ENCODE measurements around the gene CLEC16A.

Gene CLEC16A

DNA sequence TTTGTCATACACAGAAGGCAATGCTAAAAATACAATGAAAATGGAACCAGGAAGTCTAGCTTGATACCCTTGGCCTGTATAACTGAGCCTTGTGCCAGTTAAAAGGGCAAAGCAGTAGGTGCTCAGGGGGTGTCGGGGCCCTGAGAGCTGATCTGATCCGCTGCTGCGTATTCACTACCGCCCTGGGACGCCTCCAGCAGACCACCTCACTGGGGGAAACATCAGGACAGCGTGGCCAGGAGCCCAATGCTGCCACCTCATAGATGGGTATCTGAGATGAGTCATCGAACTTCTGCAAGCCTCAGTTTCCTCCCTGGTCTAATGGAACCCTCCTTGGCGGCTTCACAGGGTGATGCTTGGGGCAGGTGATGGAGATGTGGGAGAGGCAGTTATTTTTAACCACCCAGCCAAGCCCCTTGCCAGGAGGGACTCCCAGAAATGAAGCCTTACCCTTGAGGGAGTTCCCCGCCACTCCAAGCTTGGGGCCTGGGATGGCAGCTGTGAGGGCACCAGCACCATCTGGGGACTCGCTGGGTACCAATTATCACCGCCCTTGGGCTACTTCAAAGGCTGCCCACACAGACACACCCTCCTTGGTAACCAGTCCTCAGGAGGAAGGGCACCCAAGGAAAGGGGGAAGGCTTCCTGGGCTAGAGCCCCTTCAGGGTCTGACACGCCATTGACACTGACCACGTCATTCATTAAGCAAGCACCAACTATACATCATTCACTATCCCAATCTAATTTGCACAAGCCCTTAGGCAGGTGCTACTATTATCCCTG is 9.8 kb upstream of the CLEC16A start:
- peaks cover 37 to 66% of the 10 kb centered on the region in 2 donors for H3K4me1 ChIP-seq (ENCODE audit: control insufficient read depth in 1 of 2, insufficient read depth in 2 of 2, low read length in 2 of 2)
- no peaks in the 10 kb centered on the region for H3K27me3 ChIP-seq (ENCODE audit: low read depth, low read length)
- H3K36me3 ChIP-seq (ENCODE audit: control insufficient read depth in 1 of 2, insufficient read depth in 2 of 2, low read length in 2 of 2): peaks cover 10 to 20% of the 10 kb centered on the region in 2 donors
- no peak overlapping the region for H3K4me3 ChIP-seq (ENCODE audit: low read depth in 1 of 2, low read length in 2 of 2)
- no peak overlapping the region for H3K27ac ChIP-seq (ENCODE audit: low read length)
- no peaks in the 10 kb centered on the region for H3K9me3 ChIP-seq (ENCODE audit: control insufficient read depth in 1 of 2, low read length in 2 of 2)

DNA sequence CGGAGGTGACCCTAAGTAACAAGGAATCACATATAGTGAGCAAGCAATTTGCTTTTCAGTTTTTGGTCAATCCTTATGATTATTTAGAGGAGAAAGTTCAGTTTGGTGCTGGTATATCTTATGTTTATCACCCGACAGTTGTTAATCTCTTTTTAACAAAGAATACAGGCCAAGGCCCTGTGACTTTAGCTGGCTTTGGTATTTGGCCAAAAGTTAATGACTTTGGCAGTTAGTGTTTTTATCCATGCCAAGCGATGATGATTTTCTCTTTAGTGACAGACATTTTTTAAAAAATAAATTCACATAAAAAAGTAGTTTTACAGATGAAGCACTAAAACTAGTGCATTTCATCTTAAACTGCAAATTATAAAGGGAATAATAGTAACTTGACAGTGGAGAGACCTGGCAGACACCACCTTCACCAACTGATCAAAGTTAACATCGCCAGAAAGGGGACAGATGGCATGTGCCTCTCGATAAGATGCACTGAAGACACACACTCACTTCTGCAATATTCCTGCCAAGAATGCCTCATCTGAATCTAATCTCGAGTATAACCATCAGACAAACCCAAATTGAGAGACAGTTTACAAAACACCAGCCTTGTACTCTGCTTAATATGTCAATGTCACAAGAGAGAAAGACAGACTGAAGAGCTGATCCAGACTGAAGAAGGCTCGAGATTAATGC is 9.0 kb upstream of the CLEC16A start:
- H3K4me1 ChIP-seq (ENCODE audit: control insufficient read depth in 1 of 2, insufficient read depth in 2 of 2, low read length in 2 of 2): peaks cover 45 to 67% of the 10 kb centered on the region in 2 donors
- H3K27ac ChIP-seq (ENCODE audit: low read length): no peak overlapping the region
- no peak overlapping the region for H3K4me3 ChIP-seq (ENCODE audit: low read depth in 1 of 2, low read length in 2 of 2)
- no peaks in the 10 kb centered on the region for H3K9me3 ChIP-seq (ENCODE audit: control insufficient read depth in 1 of 2, low read length in 2 of 2)
- no peaks in the 10 kb centered on the region for H3K27me3 ChIP-seq (ENCODE audit: low read depth, low read length)
- H3K36me3 ChIP-seq (ENCODE audit: control insufficient read depth in 1 of 2, insufficient read depth in 2 of 2, low read length in 2 of 2): peaks cover 10 to 20% of the 10 kb centered on the region in 2 donors

DNA sequence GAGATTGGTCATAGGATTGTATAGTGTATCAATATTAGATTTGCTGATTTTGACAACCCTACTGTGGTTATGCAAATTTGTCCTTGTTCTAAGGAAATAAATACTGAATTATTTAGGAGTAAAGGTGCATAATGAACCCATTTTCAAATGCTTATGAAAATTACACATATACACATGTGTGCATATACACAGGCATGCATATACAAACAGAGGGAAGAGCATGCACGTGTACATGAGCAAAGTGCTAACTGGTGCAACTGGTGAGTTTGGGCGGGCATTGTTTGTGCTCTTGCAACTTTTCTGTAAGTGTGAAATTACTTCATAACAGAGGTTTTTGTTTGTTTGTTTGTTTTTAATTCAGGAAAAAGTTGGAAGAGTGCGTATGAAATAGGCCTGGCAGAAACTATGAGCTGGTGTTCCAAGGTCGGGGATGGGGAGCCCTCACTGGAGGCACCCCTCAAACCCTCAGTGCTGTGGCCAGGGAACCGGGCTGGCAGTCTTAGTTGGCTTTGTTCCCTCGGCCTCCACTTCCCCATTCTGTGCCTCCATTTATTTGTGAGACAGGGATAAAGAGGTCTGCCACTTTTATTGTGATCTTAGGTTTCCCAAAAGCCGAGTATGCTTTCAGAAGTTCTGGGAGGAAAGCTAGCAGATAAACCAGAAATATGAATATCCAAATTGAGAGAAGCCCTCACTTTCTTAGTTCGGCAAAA is 7.9 kb upstream of the CLEC16A start:
- H3K36me3 ChIP-seq (ENCODE audit: control insufficient read depth in 1 of 2, insufficient read depth in 2 of 2, low read length in 2 of 2): peaks cover 10 to 12% of the 10 kb centered on the region in 2 donors
- no peaks in the 10 kb centered on the region for H3K9me3 ChIP-seq (ENCODE audit: control insufficient read depth in 1 of 2, low read length in 2 of 2)
- no peak overlapping the region for H3K27ac ChIP-seq (ENCODE audit: low read length)
- H3K4me3 ChIP-seq (ENCODE audit: low read depth in 1 of 2, low read length in 2 of 2): no peak overlapping the region
- peaks cover 49 to 76% of the 10 kb centered on the region in 2 donors for H3K4me1 ChIP-seq (ENCODE audit: control insufficient read depth in 1 of 2, insufficient read depth in 2 of 2, low read length in 2 of 2)
- no peaks in the 10 kb centered on the region for H3K27me3 ChIP-seq (ENCODE audit: low read depth, low read length)

DNA sequence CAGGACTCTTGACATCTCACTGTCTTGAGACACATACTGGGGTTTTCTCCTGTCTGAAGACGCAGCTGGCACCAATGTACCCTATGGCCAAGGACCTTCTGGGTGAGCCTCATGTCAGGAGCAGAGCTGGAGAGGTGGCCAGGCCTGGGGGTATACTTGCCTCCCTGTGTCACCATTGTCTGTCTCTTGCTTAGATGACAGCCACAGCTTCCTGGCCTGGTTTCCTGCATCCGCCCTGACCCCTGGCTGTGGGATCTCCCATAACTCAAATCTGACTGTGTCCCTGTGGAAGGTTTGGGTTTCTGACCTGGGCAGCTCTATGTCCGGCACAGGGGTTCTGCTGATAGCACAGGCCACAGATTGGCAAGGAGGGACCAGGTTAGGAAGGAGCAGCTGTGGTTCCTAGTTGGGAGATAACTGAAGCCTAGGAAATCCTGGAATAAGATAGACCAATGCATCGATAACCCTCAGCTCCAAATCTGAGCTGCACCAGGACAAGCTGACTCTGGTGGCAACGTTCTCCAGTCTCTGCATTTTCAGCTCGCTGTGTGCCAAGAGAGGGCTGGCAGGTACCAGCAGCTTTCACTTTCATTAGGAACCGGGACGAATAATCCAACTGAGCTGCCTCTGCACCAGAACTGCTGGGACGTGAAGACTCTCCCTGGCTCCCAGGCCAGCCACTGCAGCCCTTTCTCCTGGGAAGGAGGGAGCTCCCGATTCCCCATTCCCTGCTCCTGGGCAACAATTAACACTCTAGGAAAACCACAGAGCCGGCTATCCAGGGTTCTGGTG is 7.1 kb upstream of the CLEC16A start:
- Histone ChIP-seq H3K27ac (ENCODE audit: low read length) (no peak overlapping the region), H3K4me1 (ENCODE audit: control insufficient read depth in 1 of 2, insufficient read depth in 2 of 2, low read length in 2 of 2) (peaks cover 49 to 76% of the 10 kb centered on the region in 2 donors), H3K27me3 (ENCODE audit: low read depth, low read length) (no peaks in the 10 kb centered on the region)

DNA sequence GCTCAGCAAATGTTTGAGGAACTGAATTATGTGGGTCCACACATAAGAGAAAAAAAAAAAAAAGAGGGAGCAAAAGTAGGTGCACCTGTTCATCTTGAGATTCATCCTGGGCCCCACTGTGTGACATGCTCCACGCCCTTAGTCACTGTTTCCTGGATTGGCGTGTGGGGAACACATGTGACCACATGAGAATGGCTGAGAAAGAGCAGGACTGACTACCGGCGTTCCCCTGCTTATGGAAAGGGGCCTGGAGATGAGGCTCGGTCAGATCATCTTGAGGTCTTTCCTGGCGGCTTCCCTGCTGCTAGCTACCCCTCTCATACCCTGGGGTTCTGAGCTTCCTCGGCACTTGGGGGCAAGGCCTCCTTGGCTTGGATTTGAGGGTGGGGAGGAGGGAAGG is 6.0 kb upstream of the CLEC16A start:
- peak overlapping the region in 1 of 2 donors; percentile 7 for H3K4me3 ChIP-seq (ENCODE audit: low read depth in 1 of 2, low read length in 2 of 2)
- H3K36me3 ChIP-seq (ENCODE audit: control insufficient read depth in 1 of 2, insufficient read depth in 2 of 2, low read length in 2 of 2): peaks cover 4 to 6% of the 10 kb centered on the region in 2 donors
- peaks cover 55 to 75% of the 10 kb centered on the region in 2 donors for H3K4me1 ChIP-seq (ENCODE audit: control insufficient read depth in 1 of 2, insufficient read depth in 2 of 2, low read length in 2 of 2)
- H3K27ac ChIP-seq (ENCODE audit: low read length): peak overlapping the region; percentile 39
- no peaks in the 10 kb centered on the region for H3K9me3 ChIP-seq (ENCODE audit: control insufficient read depth in 1 of 2, low read length in 2 of 2)
- no peaks in the 10 kb centered on the region for H3K27me3 ChIP-seq (ENCODE audit: low read depth, low read length)

More for the DNA sequence above, 7.1 kb upstream of the CLEC16A start:
- Histone ChIP-seq H3K9me3 (ENCODE audit: control insufficient read depth in 1 of 2, low read length in 2 of 2) (no peaks in the 10 kb centered on the region), H3K4me3 (ENCODE audit: low read depth in 1 of 2, low read length in 2 of 2) (peak overlapping the region; percentile 7 to 49), H3K36me3 (ENCODE audit: control insufficient read depth in 1 of 2, insufficient read depth in 2 of 2, low read length in 2 of 2) (peaks cover 6 to 10% of the 10 kb centered on the region in 2 donors)

DNA sequence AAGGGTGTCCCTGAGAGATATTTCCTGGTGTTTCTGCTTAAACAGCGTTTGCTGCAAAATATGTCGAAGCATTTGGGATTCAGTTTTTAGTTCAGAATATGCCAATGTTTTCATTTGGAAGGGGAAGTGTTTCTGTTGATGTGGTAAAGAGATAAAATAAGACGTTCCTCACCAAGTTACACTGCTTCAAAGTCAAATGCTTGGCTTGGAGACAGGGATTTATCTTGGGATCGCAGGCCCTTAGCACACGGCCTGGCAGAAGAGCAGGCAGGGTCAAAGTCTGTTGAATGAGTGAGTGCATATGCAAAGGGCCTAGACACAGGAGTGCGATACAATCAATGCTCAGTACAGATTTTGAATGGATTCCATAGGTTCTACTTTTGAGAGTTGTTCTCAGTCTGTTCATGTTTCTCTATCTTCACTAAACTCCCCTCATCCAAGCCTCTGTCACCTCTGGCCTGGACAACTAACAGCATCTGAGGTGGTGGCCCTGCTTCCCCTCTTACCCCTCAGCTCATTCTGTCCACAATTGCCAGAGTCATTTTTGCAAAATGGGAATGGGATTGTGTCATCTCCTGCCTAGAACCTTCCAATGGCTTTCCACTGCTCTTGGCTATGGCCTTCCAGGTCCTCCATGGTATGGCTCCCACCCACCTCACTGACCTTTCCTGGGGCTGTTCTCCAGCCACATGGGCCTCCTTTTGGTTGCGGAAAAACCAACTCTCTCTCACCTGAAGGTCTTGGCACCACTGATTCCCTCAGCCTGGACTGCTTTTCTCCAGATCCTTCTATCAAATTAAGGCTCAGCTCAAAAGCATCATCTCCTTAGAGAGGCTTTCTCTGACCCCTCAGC is 5.3 kb upstream of the CLEC16A start:
- peak overlapping the region in 1 of 2 donors; percentile 23 for H3K4me3 ChIP-seq (ENCODE audit: low read depth in 1 of 2, low read length in 2 of 2)
- H3K4me1 ChIP-seq (ENCODE audit: control insufficient read depth in 1 of 2, insufficient read depth in 2 of 2, low read length in 2 of 2): peaks cover 55 to 78% of the 10 kb centered on the region in 2 donors

DNA sequence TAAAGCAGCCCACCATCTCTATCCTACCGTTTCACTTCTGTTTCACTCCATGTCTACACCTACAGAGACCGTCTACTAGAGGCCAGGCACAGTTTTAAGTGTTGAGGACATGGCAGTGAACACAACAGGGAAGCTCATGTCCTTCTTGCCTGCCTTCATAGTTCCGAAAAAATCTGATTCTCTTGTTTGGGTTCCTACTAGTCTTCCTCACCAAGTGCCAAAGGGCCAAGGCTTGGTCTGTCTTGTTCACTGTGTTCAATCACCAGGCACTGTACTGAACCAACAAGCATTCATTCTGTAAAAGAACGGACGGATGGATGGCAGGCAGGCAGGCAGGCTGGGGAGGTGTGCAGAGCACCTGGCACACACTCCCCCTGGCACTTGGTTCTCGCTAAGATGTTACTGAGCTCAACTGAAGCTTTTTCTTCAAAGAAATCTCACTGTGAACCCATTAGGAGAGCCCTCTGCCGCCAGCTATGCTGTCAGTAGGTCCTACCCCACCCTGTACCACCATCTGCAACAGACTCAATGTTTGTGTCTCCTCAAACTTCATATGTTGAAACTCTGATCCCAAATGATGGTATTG is 4.6 kb upstream of the CLEC16A start:
- Histone ChIP-seq H3K4me3 (ENCODE audit: low read depth in 1 of 2, low read length in 2 of 2) (peak overlapping the region; percentile 23 to 67), H3K27ac (ENCODE audit: low read length) (peak overlapping the region; percentile 64), H3K9me3 (ENCODE audit: control insufficient read depth in 1 of 2, low read length in 2 of 2) (no peaks in the 10 kb centered on the region), H3K27me3 (ENCODE audit: low read depth, low read length) (no peaks in the 10 kb centered on the region), H3K4me1 (ENCODE audit: control insufficient read depth in 1 of 2, insufficient read depth in 2 of 2, low read length in 2 of 2) (peaks cover 53 to 73% of the 10 kb centered on the region in 2 donors), H3K36me3 (ENCODE audit: control insufficient read depth in 1 of 2, insufficient read depth in 2 of 2, low read length in 2 of 2) (no peaks in the 10 kb centered on the region)

More for the DNA sequence above, 5.3 kb upstream of the CLEC16A start:
- Histone ChIP-seq H3K27me3 (ENCODE audit: low read depth, low read length) (no peaks in the 10 kb centered on the region), H3K9me3 (ENCODE audit: control insufficient read depth in 1 of 2, low read length in 2 of 2) (no peaks in the 10 kb centered on the region), H3K27ac (ENCODE audit: low read length) (peak overlapping the region; percentile 39), H3K36me3 (ENCODE audit: control insufficient read depth in 1 of 2, insufficient read depth in 2 of 2, low read length in 2 of 2) (no peaks in the 10 kb centered on the region)

DNA sequence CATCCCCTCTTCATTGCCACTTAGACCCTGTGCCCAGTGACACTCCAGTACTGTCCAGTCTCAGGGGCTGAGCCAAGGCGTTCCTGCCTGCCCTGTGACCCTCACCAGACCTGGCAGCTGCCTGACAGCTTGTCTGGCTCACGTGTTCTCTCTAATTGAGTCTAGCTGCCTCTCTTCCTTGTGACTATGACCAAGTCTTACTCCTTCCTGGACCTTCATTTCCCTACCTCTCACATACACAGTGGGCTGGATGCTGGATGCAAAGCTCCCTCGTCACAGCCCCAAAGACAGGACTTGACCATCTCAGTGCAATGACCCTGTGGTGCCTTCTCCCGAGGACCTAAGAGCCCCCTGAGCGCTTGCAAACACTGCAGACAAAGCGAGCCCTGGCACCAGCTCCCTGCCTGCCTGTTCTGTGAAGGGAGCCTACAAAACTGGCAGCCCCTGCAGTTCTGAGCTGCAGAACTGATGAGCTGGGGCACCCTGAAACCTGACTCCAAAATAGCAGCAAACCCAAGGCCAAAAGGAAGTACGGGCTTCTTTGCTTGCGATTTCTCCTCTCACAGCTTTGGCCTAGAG is 3.8 kb upstream of the CLEC16A start:
- Histone ChIP-seq H3K27ac (ENCODE audit: low read length) (peak overlapping the region; percentile 64), H3K27me3 (ENCODE audit: low read depth, low read length) (no peaks in the 10 kb centered on the region), H3K4me1 (ENCODE audit: control insufficient read depth in 1 of 2, insufficient read depth in 2 of 2, low read length in 2 of 2) (peaks cover 49 to 75% of the 10 kb centered on the region in 2 donors), H3K36me3 (ENCODE audit: control insufficient read depth in 1 of 2, insufficient read depth in 2 of 2, low read length in 2 of 2) (no peaks in the 10 kb centered on the region), H3K4me3 (ENCODE audit: low read depth in 1 of 2, low read length in 2 of 2) (peak overlapping the region; percentile 67 to 90), H3K9me3 (ENCODE audit: control insufficient read depth in 1 of 2, low read length in 2 of 2) (no peaks in the 10 kb centered on the region)

DNA sequence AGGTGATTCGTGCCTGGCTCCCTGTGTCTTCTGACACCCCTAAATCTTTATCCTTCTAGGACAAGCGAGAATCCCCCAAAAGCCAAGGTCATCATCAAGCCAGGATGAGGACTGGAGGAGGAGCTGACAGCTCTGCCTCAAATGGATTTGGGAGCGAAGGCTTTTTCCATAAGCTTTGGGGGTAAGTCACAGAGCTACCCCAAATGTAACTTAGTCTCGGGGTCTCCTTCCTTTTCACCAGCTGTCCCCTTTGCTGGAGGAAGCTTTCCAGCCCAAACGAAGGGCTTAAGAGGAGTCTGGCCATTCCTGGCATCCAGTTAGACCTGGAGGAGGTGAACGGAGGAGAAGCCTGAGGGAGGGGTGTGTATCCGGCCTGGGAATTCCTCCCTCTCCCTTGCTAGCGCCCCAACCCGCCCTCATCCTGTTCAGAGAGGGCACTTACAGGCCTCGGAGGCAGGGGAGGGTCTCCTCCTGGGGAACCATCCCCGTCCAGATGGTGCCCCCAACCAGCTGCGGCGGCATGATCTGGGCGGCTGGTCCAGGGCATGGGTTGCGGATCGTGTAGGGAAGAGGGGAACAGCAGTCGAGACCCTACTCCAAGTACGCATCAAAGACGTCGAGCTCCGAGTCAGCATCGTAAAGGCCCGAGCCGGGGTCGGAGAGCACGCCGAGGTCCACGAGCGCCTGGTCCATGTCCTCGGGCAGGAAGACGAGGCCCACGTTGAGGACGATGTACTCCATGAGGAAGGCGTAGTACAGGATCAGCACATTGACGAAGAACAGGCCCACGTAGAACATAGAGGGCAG is 3.0 kb upstream of the CLEC16A start:
- Histone ChIP-seq H3K27ac (ENCODE audit: low read length) (peak overlapping the region; percentile 64), H3K9me3 (ENCODE audit: control insufficient read depth in 1 of 2, low read length in 2 of 2) (no peaks in the 10 kb centered on the region), H3K4me1 (ENCODE audit: control insufficient read depth in 1 of 2, insufficient read depth in 2 of 2, low read length in 2 of 2) (peaks cover 49 to 75% of the 10 kb centered on the region in 2 donors), H3K4me3 (ENCODE audit: low read depth in 1 of 2, low read length in 2 of 2) (peak overlapping the region; percentile 67 to 90), H3K36me3 (ENCODE audit: control insufficient read depth in 1 of 2, insufficient read depth in 2 of 2, low read length in 2 of 2) (no peaks in the 10 kb centered on the region), H3K27me3 (ENCODE audit: low read depth, low read length) (no peaks in the 10 kb centered on the region)
